ENCODE results near the gene PPM1H.

- TF ChIP-seq CTCF (IDR thresholded peaks at IDR 0.05) (no peak), POLR2A (IDR thresholded peaks at IDR 0.05) (no peak)
These were observed 72.6 kb downstream of the PPM1H start for GRCh38 chr12:62862259-62862881.

Measured in heart left ventricle (tissue), 13 donors.